SU-DHL-6 (cell line): Measurements from ENCODE around the gene RPS6KA1.

ENCODE experiments used
- H2AFZ ChIP-seq: fragments of 200-600 bp; sonication (generic); 2 replicates; pipeline ENCODE4 v1.6.1; 2014; ENCODE audit warnings: low read depth, mild to moderate bottlenecking, moderate library complexity, mixed read lengths, antibody characterized with exemption, low read length; ENCODE audit not compliant: severe bottlenecking
- H3F3A ChIP-seq: fragments of 200-600 bp; shearing (Covaris generic); 2 replicates; pipeline ENCODE4 v1.6.0; 2016; ENCODE audit warnings: antibody characterized with exemption, mild to moderate bottlenecking; ENCODE audit not compliant: insufficient read depth
- H3K27ac ChIP-seq: fragments of 200-600 bp; sonication (generic); 2 replicates; pipeline ENCODE4 v1.5.1; 2016; ENCODE audit warnings: low read depth, mild to moderate bottlenecking, low read length, moderate library complexity, mixed read lengths
- H3K27me3 ChIP-seq: fragments of 200-600 bp; sonication (generic), shearing (Covaris generic); 2 replicates; pipeline ENCODE4 v1.6.0; 2014; ENCODE audit warnings: mild to moderate bottlenecking, low read length
- H3K36me3 ChIP-seq: fragments of 200-600 bp; sonication (generic); 2 replicates; pipeline ENCODE4 v1.6.1; 2014; ENCODE audit warnings: mild to moderate bottlenecking, low read length, mixed read lengths
- H3K4me2 ChIP-seq: fragments of 300-600, 200-600 bp; shearing (Covaris generic), sonication (generic); 2 replicates; pipeline ENCODE4 v1.6.0; 2014; ENCODE audit warnings: low read length, low read depth, mild to moderate bottlenecking; ENCODE audit not compliant: poor library complexity, severe bottlenecking
- H3K4me3 ChIP-seq: fragments of 200-600 bp; sonication (generic); 2 replicates; pipeline ENCODE4 v1.5.1; 2014; ENCODE audit warnings: antibody characterized with exemption, low read length, mild to moderate bottlenecking, mixed read lengths; ENCODE audit not compliant: insufficient read depth, poor library complexity, severe bottlenecking
- H3K79me2 ChIP-seq: fragments of 200-600 bp; sonication (generic); 2 replicates; pipeline ENCODE4 v1.6.1; 2014; ENCODE audit warnings: mild to moderate bottlenecking, low read length, moderate library complexity; ENCODE audit not compliant: insufficient read depth
- H3K9ac ChIP-seq: fragments of 200-600 bp; sonication (generic); 2 replicates; pipeline ENCODE4 v1.7.0; 2014; ENCODE audit warnings: mild to moderate bottlenecking, low read length
- H3K9me2 ChIP-seq: fragments of 200-600 bp; sonication (generic); replicated peaks from 2 replicates; pipeline ENCODE4 v1.6.1; 2014; ENCODE audit warnings: low read length; ENCODE audit not compliant: insufficient read depth
- H3K9me3 ChIP-seq: fragments of 200-600 bp; sonication (generic); 2 replicates; pipeline ENCODE4 v1.6.1; 2014; ENCODE audit warnings: low read length, mixed read lengths; ENCODE audit not compliant: insufficient read depth
- H4K20me1 ChIP-seq: fragments of 200-600 bp; sonication (generic); 2 replicates; pipeline ENCODE4 v1.6.1; 2014; ENCODE audit warnings: low read depth, mild to moderate bottlenecking, antibody characterized with exemption, low read length, moderate library complexity, mixed read lengths
- CTCF ChIP-seq: fragments of 200-600 bp; sonication (generic); IDR thresholded peaks from one replicate; pipeline ENCODE4 v1.5.1; 2017; ENCODE audit warnings: antibody characterized with exemption, mild to moderate bottlenecking, low read length, moderate library complexity; ENCODE audit not compliant: insufficient read depth, poor library complexity, severe bottlenecking
- EZH2phosphoT487 ChIP-seq: fragments of 200-600 bp; sonication (generic), shearing (Covaris generic); conservative IDR thresholded peaks from 2 replicates; pipeline ENCODE4 v1.6.1; 2018; ENCODE audit warnings: mild to moderate bottlenecking, antibody characterized with exemption, low read length, moderate library complexity, mixed read lengths

RPS6KA1 gene

GRCh38 chr1:26553942-26554682, 24.6 kb downstream of the RPS6KA1 start:
- no peaks in the 10 kb centered on the region for H3K9me2 ChIP-seq

GRCh38 chr1:26554781-26555180, 25.2 kb downstream of the RPS6KA1 start:
- no peak overlapping the region for H3K27ac ChIP-seq
- H3K36me3 ChIP-seq: peaks cover 3% of the 10 kb centered on the region; the same call in 1 of the 2 replicates
- no peaks in the 10 kb centered on the region for H4K20me1 ChIP-seq

More at GRCh38 chr1:26553942-26554682, 24.6 kb downstream of the RPS6KA1 start:
- H3K9me3 ChIP-seq: no peaks in the 10 kb centered on the region
- H3K27me3 ChIP-seq: no peaks in the 10 kb centered on the region
- no peaks in the 10 kb centered on the region for H4K20me1 ChIP-seq
- no peak overlapping the region for H3K4me3 ChIP-seq
- no peak overlapping the region for H3K9ac ChIP-seq
- H3K4me2 ChIP-seq: no peak overlapping the region
- peaks cover 3% of the 10 kb centered on the region; the same call in 1 of the 2 replicates for H3K36me3 ChIP-seq
- H2AFZ ChIP-seq: no peak overlapping the region
- no peaks in the 10 kb centered on the region for H3K79me2 ChIP-seq
- TF ChIP-seq CTCF: no peak
- TF ChIP-seq EZH2phosphoT487: no peak
- no peak overlapping the region for H3K27ac ChIP-seq
- no peaks in the 10 kb centered on the region for H3F3A ChIP-seq

GRCh38 chr1:26555550-26555981, 26.0 kb downstream of the RPS6KA1 start:
- Histone ChIP-seq H3K9me2 (no peaks in the 10 kb centered on the region), H3K27ac (no peak overlapping the region), H3K36me3 (peaks cover 3% of the 10 kb centered on the region; the same call in 1 of the 2 replicates), H3K27me3 (no peaks in the 10 kb centered on the region), H3F3A (no peaks in the 10 kb centered on the region), H3K4me2 (no peak overlapping the region), H4K20me1 (no peaks in the 10 kb centered on the region), H3K9ac (no peak overlapping the region), H3K4me3 (no peak overlapping the region), H2AFZ (no peak overlapping the region), H3K79me2 (no peaks in the 10 kb centered on the region), H3K9me3 (no peaks in the 10 kb centered on the region)
- no peak for TF ChIP-seq CTCF
- TF ChIP-seq EZH2phosphoT487: no peak

More at GRCh38 chr1:26554781-26555180, 25.2 kb downstream of the RPS6KA1 start:
- TF ChIP-seq CTCF (no peak), EZH2phosphoT487 (no peak)
- Histone ChIP-seq H3K27me3 (no peaks in the 10 kb centered on the region), H3K4me2 (no peak overlapping the region), H3K9ac (no peak overlapping the region), H2AFZ (no peak overlapping the region), H3K9me2 (no peaks in the 10 kb centered on the region), H3K9me3 (no peaks in the 10 kb centered on the region), H3F3A (no peaks in the 10 kb centered on the region), H3K4me3 (no peak overlapping the region), H3K79me2 (no peaks in the 10 kb centered on the region)
